Stimulated activated CD8-positive, alpha-beta memory T cell treated with anti-CD3 and anti-CD28 coated beads, Interleukin-7, amount 100 ng/mL, for 48 hours (primary cell): ENCODE measurements around the gene ACOXL.

ENCODE experiments used
- DNase-seq, 2 donors: peaks; one replicate each; pipeline ENCODE4 v3.0.0-alpha.2; 2020; ENCODE audit warnings: low read depth in 1 of 2; ENCODE audit errors: extremely low read depth in 1 of 2

ACOXL gene

GRCh38 chr2:110819711-110820110, 87.3 kb downstream of the ACOXL start:
- no peak for DNase-seq

DNA sequence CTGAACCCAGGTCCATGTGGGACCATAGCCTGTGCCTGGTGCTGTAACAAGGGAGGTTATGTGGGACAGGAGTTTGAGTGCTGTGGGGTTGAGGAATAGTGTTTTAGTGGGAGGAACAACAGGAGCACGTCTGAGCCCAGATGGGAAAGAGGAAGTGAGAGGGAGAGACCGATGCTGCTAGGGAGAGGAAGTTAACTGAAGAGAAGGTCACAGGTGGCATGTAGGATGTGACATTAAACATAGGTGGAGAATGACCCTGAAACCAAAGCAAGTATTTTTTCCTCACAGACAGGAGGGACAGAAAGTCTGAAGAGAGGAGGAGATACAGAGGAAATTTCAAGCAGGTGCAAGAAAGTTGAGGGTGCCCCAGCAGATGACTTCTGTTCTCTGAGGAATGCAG, 87.8 kb downstream of the ACOXL start:
- no peak for DNase-seq

DNA sequence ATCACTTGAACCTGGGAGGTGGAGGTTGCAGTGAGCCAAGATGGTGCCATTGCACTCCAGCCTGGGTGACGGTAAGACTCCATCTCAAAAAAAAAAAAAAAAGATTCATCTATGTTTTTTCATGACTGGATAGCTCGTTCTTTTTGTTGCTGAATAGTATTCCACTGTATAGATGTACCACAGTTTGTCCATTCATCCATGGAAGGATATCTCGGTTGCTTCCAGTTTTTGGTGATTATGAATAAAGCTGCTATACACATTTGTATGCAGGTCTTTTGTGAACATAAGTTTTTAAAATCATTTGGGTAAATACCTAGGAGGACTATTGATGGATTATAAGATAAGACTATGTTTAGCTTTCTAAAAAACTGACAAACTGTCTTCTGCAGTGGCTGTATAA, 90.8 kb downstream of the ACOXL start:
- no peak for DNase-seq

GRCh38 chr2:110827511-110827910, 95.1 kb downstream of the ACOXL start:
- no peak for DNase-seq

GRCh38 chr2:110828330-110828729, 96.0 kb downstream of the ACOXL start:
- DNase-seq, result no peak

- DNase-seq, result no peak
These were observed 97.2 kb downstream of the ACOXL start for GRCh38 chr2:110829413-110830146.

GRCh38 chr2:110832740-110833139, 100.4 kb downstream of the ACOXL start:
- DNase-seq, result no peak

DNA sequence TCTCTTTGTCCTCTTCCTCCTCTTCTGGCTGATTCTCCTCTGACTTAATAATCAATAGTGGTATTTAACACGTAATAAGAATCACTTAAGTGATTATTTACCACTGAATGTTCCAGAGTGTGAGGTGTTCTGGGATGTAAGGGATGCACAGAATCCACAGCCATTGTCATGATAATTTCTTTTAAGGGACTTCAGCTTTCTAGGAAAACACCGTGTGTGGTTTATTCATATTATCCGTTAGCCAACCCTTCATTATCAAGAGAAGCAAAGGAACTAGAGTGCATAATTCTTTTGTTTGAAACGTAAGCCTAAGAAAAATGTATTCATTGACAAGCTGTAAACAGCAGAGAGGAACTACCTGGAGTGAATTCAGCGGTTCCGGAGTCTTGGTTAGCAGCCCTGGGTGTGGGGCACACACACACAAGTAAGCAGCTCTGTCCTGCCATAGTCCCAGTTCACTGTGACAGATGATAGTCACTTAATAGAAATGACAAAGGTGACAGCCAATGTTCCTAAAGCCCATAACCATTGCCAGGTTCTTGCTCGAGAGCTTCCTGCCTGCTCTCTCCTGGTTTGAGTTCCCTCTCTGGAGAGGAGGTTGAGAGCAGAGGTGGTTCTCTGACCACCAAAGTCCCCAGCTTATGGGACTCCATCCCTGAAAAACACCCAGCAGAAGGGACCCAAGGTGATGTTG, 101.9 kb downstream of the ACOXL start:
- no peak for DNase-seq

DNA sequence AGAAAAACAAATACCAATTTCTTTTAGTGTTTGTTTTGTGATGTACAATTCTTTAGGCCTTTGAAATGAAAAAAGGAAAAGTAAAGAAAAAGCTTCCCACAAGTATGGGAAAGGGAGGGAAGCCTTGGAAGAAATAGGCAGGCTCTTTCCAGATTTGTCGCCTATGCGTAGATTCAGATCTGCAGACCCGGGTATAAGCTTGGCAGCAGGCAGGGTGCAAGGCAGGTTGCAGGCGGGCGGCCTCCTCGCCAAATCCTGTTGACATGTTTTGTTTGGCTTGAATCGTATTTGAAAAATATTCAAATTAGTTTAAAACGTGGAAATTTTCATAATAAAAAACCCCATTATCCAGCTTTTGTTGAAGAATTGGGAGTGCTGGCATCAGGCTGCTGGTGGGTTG, 104.3 kb downstream of the ACOXL start:
- DNase-seq, result no peak

DNA sequence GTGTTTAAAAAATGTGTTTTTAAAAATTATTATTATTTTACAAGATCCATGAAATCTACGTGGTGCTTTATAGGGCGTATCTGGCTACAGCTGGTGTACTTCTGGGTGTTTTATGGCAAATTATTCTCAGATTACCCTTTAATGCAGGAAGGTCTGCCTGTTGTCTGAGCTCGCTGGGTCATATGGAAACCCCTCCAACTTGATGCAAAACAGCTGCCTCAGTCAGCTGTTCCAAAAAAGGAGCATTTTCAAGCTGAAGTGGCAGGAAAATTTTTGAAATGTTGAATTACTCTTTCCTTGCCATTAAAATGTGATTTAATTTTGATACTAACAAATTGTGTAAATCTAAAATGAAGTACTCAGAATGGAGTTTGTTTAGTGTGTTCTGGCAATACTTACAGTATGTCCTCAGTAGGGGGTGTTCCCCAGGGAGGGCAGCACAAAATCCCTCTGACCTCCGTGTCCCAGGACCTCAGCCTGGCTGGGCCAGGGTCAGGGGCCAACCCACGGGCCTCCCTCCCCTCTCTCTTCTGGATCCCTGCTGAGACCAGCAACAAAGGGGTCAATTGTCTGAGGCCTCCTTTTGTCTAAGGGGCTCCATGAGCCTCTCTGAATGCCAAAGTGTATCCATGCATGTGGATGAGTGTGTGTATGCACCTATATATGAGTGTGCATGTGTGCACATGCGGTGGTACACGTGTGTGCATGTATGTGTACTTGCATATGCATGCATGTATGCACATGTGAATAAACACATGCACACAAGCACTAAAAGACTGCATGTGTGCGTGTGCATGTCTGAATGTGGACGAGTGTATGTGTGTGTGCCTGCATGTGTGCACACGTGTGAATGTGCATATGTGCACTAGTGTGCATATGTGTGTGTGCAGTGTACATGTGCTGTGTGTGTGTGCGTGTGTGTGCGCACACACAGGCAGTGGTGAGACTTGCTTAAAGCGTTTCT, 105.4 kb downstream of the ACOXL start:
- no peak for DNase-seq

DNA sequence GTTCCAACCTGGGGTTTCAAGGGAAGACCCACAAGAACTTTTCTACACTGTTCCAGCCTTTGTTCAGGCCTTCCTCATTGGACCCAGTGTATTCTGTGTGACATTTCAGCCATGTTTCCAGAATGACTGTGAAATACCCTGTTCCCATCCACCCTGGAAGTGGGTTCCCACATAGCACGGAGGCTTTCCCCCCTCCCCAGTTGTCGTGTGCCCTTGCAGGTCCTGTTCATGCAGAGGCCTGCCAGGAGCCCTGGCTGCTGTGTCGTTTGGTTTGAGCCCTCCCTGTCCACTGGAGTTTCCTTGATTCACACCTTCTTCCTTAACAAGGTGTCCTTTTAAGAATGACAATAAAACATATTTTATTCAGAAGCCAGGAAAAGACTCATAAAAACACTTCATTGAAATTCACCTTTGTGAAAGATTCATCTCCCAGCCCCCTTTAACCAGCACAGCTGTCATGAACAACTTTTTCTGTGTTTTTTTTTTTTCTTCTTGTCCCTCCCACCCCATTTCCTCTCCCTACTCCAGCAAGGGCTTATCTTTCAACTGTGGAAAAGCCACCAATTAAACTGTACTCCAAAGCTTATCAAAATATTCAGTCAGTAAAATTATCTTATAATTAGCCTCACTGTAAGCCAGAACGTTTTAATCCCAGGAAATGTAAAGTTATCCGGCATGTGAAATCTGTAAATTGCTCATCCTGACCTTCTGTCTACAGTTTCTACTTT, 106.4 kb downstream of the ACOXL start:
- no peak for DNase-seq

DNA sequence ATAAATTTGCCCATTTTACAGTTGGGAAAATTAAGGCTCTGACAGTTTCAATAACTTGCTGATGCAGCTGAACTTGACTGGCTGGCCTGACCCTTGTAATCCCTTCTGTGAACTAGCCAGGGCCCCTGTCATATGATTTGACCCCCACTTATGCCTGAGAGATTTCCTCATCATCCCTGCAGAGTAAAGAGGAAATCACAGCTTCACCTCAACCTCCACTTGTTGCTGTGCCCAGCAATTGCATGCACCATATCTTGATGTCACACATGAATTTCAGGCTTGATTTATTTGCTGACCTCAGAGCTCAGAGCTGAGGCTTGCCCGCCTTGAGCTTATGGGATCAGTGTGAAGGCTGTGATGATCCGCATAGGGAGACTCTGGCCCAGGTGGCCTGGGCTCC, 108.1 kb downstream of the ACOXL start:
- no peak for DNase-seq

GRCh38 chr2:110842048-110842447, 109.7 kb downstream of the ACOXL start:
- no peak for DNase-seq

DNA sequence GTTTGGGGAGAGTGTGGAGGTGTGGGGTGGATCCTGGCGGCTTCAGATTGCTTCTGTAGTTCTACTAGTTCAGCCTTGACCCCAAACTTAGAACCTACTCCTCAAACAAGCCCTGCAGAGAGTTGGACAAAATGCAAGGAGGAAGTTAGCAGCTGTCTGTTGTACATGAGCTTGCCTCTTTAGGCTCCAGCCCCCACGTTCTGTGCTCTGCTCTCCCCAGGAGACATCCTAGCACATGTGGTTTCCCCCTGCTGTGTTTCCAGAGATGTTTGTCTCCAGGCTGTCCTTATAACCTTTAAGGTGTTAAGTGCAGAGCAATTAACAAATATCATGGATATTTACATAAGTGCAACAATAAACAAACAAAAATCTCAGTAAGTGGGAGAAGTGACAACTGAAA, 111.1 kb downstream of the ACOXL start:
- DNase-seq, result no peak

- DNase-seq, result no peak
These were observed 111.7 kb downstream of the ACOXL start for GRCh38 chr2:110843959-110844510.

DNA sequence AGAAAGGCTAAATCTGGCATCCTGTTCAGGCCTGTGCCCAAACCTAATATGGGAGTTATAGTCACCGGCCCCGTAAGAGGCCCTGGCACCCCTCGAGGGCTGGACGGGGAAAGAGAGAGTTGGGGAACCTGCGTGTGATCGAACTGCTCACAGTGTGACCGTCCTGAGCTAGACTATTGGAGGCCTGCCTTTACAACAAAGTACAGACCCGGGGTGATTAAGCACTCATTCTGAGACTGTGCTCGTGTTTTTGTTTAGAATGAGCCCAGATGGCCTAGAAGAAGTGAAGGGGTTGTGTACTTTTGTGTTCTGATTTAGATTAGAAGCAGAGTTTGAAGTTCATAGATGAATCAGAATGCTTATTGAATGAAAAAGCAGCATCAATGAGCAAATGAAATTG, 115.3 kb downstream of the ACOXL start:
- no peak for DNase-seq

DNA sequence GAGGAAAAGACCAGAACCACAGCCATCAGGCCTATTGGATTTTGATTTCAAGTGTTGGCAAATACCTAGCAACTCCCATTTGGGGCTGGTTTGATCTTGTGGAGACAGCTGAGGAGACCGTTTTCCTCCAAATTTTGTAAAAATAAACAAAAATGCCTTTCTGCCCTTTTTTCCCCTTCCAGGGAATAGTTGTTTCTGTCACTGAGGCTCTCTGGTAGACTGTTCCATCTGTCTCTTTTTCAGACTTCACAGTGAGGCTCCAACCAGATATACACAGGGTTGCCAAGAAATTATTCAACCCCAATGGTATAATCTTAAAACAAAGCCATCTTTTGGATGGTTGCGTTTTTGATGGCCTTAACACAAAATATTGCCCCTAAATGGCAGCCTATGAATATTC, 115.7 kb downstream of the ACOXL start:
- no peak for DNase-seq

DNA sequence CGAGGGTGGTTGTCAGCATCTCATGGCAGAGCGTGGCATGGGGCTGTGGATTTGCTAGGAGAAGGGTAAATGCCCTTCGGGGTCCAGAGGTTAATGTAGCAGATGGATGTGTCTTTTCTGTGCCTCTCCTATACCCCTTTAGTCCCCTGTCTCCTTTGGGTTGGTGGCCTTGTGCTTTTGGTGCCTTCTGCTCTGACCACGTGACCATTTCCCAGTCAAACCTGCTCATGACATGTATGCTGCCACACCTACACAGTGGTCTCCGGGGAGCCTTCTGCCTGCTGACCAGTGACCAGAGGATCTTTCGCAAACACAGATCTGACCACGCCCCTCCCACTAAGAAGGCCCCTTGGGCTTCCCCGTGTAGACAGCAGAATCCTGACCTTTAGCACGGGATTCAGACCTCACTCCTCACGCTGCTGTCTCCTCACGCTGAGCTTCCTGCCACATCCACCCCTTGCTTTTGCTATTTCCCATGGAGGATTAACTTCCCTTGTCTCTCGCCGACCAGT, 116.2 kb downstream of the ACOXL start:
- no peak for DNase-seq

GRCh38 chr2:110851531-110851930, 119.2 kb downstream of the ACOXL start:
- DNase-seq, result no peak

DNA sequence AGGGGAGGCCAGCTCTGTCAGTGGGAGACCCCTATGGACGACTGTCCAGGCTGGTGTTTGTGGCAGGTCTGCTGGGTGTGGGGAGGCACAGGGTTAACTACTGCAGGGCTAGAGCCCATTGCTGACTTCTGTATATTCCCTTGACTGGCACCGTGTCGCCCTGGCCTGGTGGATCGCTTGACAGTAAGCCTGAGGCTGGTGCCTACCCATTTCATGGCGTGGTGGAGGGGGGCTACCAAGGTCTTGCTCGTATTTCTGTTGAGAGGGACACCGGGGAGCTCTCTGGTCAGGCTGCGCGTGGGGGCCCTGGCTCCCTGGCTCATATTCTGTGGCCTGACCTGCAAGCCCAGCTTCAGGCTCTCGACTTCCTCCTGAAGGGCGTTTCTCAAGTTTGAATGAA, 119.7 kb downstream of the ACOXL start:
- DNase-seq, result no peak
